ENCODE measurements around the gene C4orf54. TPM values are rescaled to one million over a fixed set of nuclear protein-coding genes. Genes with fewer than 3 reads are reported as not detected.

The C4orf54 gene
- total and polyA plus RNA-seq, 2 experiments from 2014 or later = not detected

DNA sequence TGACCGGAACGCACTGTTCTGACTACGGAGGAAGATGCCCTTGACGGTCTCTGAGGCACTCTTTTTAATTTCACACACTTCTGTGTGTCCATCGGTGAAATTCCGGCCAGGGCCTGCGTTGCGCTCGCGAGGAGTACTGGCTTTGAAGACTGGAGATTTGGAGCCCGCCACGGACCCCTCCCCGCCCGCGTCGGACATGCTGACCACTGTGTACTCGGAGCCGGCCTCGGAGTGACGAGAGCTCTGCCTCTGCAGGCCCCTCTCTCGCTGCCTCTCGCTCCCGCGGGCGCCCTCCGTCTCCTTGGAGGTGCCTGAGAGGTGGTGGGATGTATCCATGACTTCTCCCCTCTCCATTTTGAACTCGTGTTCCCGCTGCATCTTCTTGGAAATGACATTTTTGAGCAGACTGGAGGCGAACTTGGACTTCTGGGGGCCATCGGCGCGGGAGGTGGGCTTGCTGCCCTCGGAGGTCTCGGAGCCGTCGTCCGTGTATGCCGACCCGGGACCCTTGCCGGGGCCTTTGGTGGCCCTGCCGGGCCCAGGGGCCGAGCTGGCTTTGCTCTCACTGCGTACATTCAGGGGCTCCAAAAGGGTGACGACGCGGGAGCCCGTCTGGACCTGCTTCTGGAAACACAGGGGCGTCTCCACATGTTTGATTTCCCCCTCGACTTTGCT lies 5.7 kb downstream of the C4orf54 start:
- WGBS, 2 experiments (ENCODE audit: low coverage in 1 of 2, low lambda C conversion rate in 2 of 2, missing lambda C conversion rate in 2 of 2) = 79 to 81% methylated on average over 43 to 49 of the region's 49 CpGs
- no peak overlapping the region for H2AFZ ChIP-seq
- H3K4me1 ChIP-seq (ENCODE audit: insufficient read depth) = no peaks in the 10 kb centered on the region
- H3K4me3 ChIP-seq = no peak overlapping the region
- H3K27ac ChIP-seq = no peak overlapping the region
- no peaks in the 10 kb centered on the region for H3K9me2 ChIP-seq (ENCODE audit: insufficient read depth)
- TF ChIP-seq EZH2phosphoT487 (IDR thresholded peaks at IDR 0.05; ENCODE audit: insufficient read depth, low read depth) = no peak
- no peak for TF ChIP-seq EZH2 (IDR thresholded peaks at IDR 0.05; ENCODE audit: insufficient read depth, poor library complexity, severe bottlenecking)
- no peak overlapping the region for H3K9ac ChIP-seq
- no peaks in the 10 kb centered on the region for H3K79me2 ChIP-seq (ENCODE audit: insufficient read depth)
- H3F3A ChIP-seq (ENCODE audit: insufficient read depth) = no peaks in the 10 kb centered on the region
- no peaks in the 10 kb centered on the region for H3K36me3 ChIP-seq (ENCODE audit: low read depth)
- no peaks in the 10 kb centered on the region for H3K27me3 ChIP-seq (replicated peaks; ENCODE audit: insufficient read depth)
- DNase-seq = no peak
- H3K9me3 ChIP-seq (ENCODE audit: low read depth) = no peaks in the 10 kb centered on the region
- in situ Hi-C loops (cut with MboI) = no loop called here
- no peaks in the 10 kb centered on the region for H4K20me1 ChIP-seq (ENCODE audit: insufficient read depth)
- no peak overlapping the region for H3K4me2 ChIP-seq (ENCODE audit: unreplicated experiment)

DNA sequence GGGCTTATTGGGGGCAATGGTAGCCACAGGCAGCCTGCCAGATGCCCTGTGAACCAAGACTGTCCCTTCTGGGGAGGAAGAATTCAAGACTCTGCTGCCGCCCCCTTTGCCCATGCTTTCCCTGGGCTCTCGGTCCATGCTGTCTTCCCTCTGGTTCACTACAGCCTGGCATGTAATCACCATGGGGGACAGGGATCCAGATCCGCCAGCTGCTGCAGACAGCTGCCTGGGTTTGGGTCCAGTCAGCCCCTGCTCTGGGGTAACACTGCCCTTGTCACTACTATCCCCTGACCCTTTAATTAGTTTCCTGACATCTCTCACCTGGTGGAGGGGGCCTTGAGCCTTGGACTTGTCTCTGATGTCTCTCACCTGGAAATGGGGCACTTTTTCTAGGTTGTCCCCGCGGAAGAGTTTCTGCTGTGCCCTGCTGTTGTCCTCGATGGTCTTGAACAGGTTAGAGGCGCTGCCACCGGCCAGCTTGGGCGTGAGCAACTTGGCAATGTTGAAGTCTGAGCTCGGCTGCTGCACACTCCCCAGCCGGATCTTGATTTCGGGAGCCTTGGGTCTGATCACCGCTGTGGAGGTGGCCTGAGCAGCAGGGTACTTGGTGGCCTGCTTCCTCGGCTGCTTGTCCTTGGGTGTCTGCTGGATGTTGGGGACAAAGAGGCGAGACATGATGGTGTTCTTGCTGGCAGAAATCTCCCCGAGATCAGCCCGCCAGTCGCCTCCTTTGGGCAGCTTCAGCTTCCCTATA lies 6.4 kb downstream of the C4orf54 start:
- in situ Hi-C loops (cut with MboI) = no loop called here
- no peaks in the 10 kb centered on the region for H3K9me3 ChIP-seq (ENCODE audit: low read depth)
- H3K9ac ChIP-seq = no peak overlapping the region
- no peaks in the 10 kb centered on the region for H3K79me2 ChIP-seq (ENCODE audit: insufficient read depth)
- no peaks in the 10 kb centered on the region for H3K9me2 ChIP-seq (ENCODE audit: insufficient read depth)
- no peak overlapping the region for H3K27ac ChIP-seq
- H3K4me1 ChIP-seq (ENCODE audit: insufficient read depth) = no peaks in the 10 kb centered on the region
- H3K27me3 ChIP-seq (replicated peaks; ENCODE audit: insufficient read depth) = no peaks in the 10 kb centered on the region
- TF ChIP-seq EZH2 (IDR thresholded peaks at IDR 0.05; ENCODE audit: insufficient read depth, poor library complexity, severe bottlenecking) (no peak), EZH2phosphoT487 (IDR thresholded peaks at IDR 0.05; ENCODE audit: insufficient read depth, low read depth) (no peak)
- whole genome bisulfite sequencing, 2 experiments (ENCODE audit: low coverage in 1 of 2, low lambda C conversion rate in 2 of 2, missing lambda C conversion rate in 2 of 2) = 61 to 63% methylated on average over 18 of the region's 18 CpGs
- no peaks in the 10 kb centered on the region for H4K20me1 ChIP-seq (ENCODE audit: insufficient read depth)
- H2AFZ ChIP-seq = no peak overlapping the region
- no peaks in the 10 kb centered on the region for H3F3A ChIP-seq (ENCODE audit: insufficient read depth)
- no peak for DNase-seq
- no peak overlapping the region for H3K4me2 ChIP-seq (ENCODE audit: unreplicated experiment)
- no peak overlapping the region for H3K4me3 ChIP-seq
- no peaks in the 10 kb centered on the region for H3K36me3 ChIP-seq (ENCODE audit: low read depth)

- no peak overlapping the region for H3K4me3 ChIP-seq
Observed at GRCh38 chr4:99649778-99650177, 7.8 kb downstream of the C4orf54 start.

DNA sequence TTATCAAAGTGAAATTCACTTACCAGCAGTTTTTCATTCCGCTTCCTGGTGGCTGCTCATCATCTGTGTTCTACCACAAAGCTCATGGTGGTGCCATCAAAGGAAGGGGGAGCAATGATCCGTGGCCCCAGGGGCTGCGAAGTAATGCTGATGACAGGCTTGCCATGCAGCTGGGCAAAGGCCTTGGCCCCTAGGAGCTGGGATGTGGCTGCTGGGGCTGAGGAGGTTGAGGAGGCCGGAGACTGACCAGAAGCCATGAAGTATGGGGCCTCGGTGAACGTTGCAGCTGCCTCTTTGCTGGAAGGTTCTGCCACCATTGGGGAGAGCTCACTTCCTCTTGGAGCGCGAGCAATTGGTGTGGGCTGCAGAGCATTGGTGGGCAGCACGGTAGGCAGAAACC lies 8.4 kb downstream of the C4orf54 start:
- Histone ChIP-seq H3K79me2 (ENCODE audit: insufficient read depth) (no peaks in the 10 kb centered on the region), H3K4me2 (ENCODE audit: unreplicated experiment) (no peak overlapping the region), H3F3A (ENCODE audit: insufficient read depth) (no peaks in the 10 kb centered on the region), H2AFZ (no peak overlapping the region), H3K27ac (no peak overlapping the region), H3K36me3 (ENCODE audit: low read depth) (no peaks in the 10 kb centered on the region), H3K4me1 (ENCODE audit: insufficient read depth) (no peaks in the 10 kb centered on the region), H3K4me3 (no peak overlapping the region), H3K9me2 (ENCODE audit: insufficient read depth) (no peaks in the 10 kb centered on the region), H3K9me3 (ENCODE audit: low read depth) (no peaks in the 10 kb centered on the region), H4K20me1 (ENCODE audit: insufficient read depth) (no peaks in the 10 kb centered on the region), H3K27me3 (replicated peaks; ENCODE audit: insufficient read depth) (no peaks in the 10 kb centered on the region), H3K9ac (no peak overlapping the region)
- TF ChIP-seq EZH2 (IDR thresholded peaks at IDR 0.05; ENCODE audit: insufficient read depth, poor library complexity, severe bottlenecking) = no peak
- TF ChIP-seq EZH2phosphoT487 (IDR thresholded peaks at IDR 0.05; ENCODE audit: insufficient read depth, low read depth) = no peak
- DNase-seq = no peak
- 50 to 51% methylated on average over 9 of the region's 9 CpGs for WGBS, 2 experiments (ENCODE audit: low coverage in 1 of 2, low lambda C conversion rate in 2 of 2, missing lambda C conversion rate in 2 of 2)
- in situ Hi-C loops (cut with MboI) = no loop called here

More at GRCh38 chr4:99649778-99650177, 7.8 kb downstream of the C4orf54 start:
- no peaks in the 10 kb centered on the region for H4K20me1 ChIP-seq (ENCODE audit: insufficient read depth)
- no peak overlapping the region for H3K27ac ChIP-seq
- H3K4me2 ChIP-seq (ENCODE audit: unreplicated experiment) = no peak overlapping the region
- H3K9me2 ChIP-seq (ENCODE audit: insufficient read depth) = no peaks in the 10 kb centered on the region
- no peaks in the 10 kb centered on the region for H3K27me3 ChIP-seq (replicated peaks; ENCODE audit: insufficient read depth)
- H3K9ac ChIP-seq = no peak overlapping the region
- no peaks in the 10 kb centered on the region for H3K9me3 ChIP-seq (ENCODE audit: low read depth)
- WGBS, 2 experiments (ENCODE audit: low coverage in 1 of 2, low lambda C conversion rate in 2 of 2, missing lambda C conversion rate in 2 of 2) = 54 to 58% methylated on average over 4 to 10 of the region's 10 CpGs
- no peak for TF ChIP-seq EZH2phosphoT487 (IDR thresholded peaks at IDR 0.05; ENCODE audit: insufficient read depth, low read depth)
- no peak for TF ChIP-seq EZH2 (IDR thresholded peaks at IDR 0.05; ENCODE audit: insufficient read depth, poor library complexity, severe bottlenecking)
- in situ Hi-C loops (cut with MboI) = no loop called here
- H3K4me1 ChIP-seq (ENCODE audit: insufficient read depth) = no peaks in the 10 kb centered on the region
- H3K79me2 ChIP-seq (ENCODE audit: insufficient read depth) = no peaks in the 10 kb centered on the region
- no peaks in the 10 kb centered on the region for H3K36me3 ChIP-seq (ENCODE audit: low read depth)
- no peaks in the 10 kb centered on the region for H3F3A ChIP-seq (ENCODE audit: insufficient read depth)
- H2AFZ ChIP-seq = no peak overlapping the region
- DNase-seq = no peak

Measured in GM23248 (cell line).